ENCODE results near the gene TFPI.

GRCh38 chr2:187520121-187520624, 34.1 kb downstream of the TFPI start:
- TF ChIP-seq CTCF (IDR thresholded peaks at IDR 0.05) (no peak), POLR2A (IDR thresholded peaks at IDR 0.05) (no peak), EP300 (IDR thresholded peaks at IDR 0.05) (no peak), POLR2AphosphoS5 (IDR thresholded peaks at IDR 0.05) (no peak)
